HG03135 (cell line): ENCODE results near the gene FIBCD1.

ENCODE experiments used
- ATAC-seq: cut with Tn5 transposase; IDR thresholded peaks from one replicate; pipeline ENCODE4 v1.9.1; 2021; ENCODE audit warnings: mild to moderate bottlenecking, moderate library complexity; ENCODE audit not compliant: unreplicated experiment

Gene FIBCD1

GRCh38 chr9:130897105-130897751, 41.8 kb downstream of the FIBCD1 start:
- ATAC-seq, result no peak

GRCh38 chr9:130896233-130897014, 42.6 kb downstream of the FIBCD1 start, which contains the start of gene QRFP:
Gene QRFP (minus strand): TSS chr9:130896812. CDS start chr9:130893838, 2,974 bp downstream.
- no peak for ATAC-seq

GRCh38 chr9:130895481-130896232, 43.4 kb downstream of the FIBCD1 start:
- ATAC-seq, result no peak

- no peak for ATAC-seq
Observed at GRCh38 chr9:130895038-130895437, 44.0 kb downstream of the FIBCD1 start.

GRCh38 chr9:130894546-130894945, 44.5 kb downstream of the FIBCD1 start:
- ATAC-seq, result no peak

GRCh38 chr9:130893341-130894101, 45.5 kb downstream of the FIBCD1 start:
- ATAC-seq, result no peak

GRCh38 chr9:130892477-130893304, 46.4 kb downstream of the FIBCD1 start:
- ATAC-seq, result no peak

GRCh38 chr9:130891688-130892476, 47.2 kb downstream of the FIBCD1 start:
- ATAC-seq, result no peak

- no peak for ATAC-seq
Observed at GRCh38 chr9:130890870-130891687, 48.0 kb downstream of the FIBCD1 start.

- ATAC-seq, result no peak
Observed at GRCh38 chr9:130890124-130890523, 48.9 kb downstream of the FIBCD1 start.

GRCh38 chr9:130888146-130888885, 50.7 kb downstream of the FIBCD1 start:
- no peak for ATAC-seq

- ATAC-seq, result no peak
Observed at GRCh38 chr9:130887494-130888144, 51.4 kb downstream of the FIBCD1 start.

GRCh38 chr9:130886981-130887380, 52.1 kb downstream of the FIBCD1 start:
- no peak for ATAC-seq

GRCh38 chr9:130885484-130886375, 53.3 kb downstream of the FIBCD1 start:
- no peak for ATAC-seq

- no peak for ATAC-seq
Observed at GRCh38 chr9:130884542-130885483, 54.2 kb downstream of the FIBCD1 start.
